IPS-18a (cell line): ENCODE measurements around the gene SCN5A.

Experiments used
- H3K27ac ChIP-seq: one replicate; pipeline ENCODE4 v1.5.1; 2013; ENCODE audit warnings: low read length
- H3K27me3 ChIP-seq: one replicate; pipeline ENCODE4 v1.6.1; 2013; ENCODE audit warnings: mild to moderate bottlenecking, low read length; ENCODE audit not compliant: control insufficient read depth, insufficient read depth
- H3K36me3 ChIP-seq: one replicate; pipeline ENCODE4 v1.6.1; 2013; ENCODE audit warnings: low read depth, low read length; ENCODE audit not compliant: control insufficient read depth
- H3K4me1 ChIP-seq: one replicate; pipeline ENCODE4 v1.6.1; 2013; ENCODE audit warnings: low read depth, low read length; ENCODE audit not compliant: control insufficient read depth
- H3K4me3 ChIP-seq: one replicate; pipeline ENCODE4 v1.5.1; 2013; ENCODE audit warnings: low read length
- H3K9ac ChIP-seq: one replicate; pipeline ENCODE4 v1.6.1; 2013; ENCODE audit warnings: mild to moderate bottlenecking, low read length, moderate library complexity
- H3K9me3 ChIP-seq: one replicate; pipeline ENCODE4 v1.6.1; 2013; ENCODE audit warnings: low read depth, low read length; ENCODE audit not compliant: control insufficient read depth

The SCN5A gene

GRCh38 chr3:38553071-38553470, 96.4 kb downstream of the SCN5A start:
- H3K4me1 ChIP-seq: no peaks in the 10 kb centered on the region
- no peaks in the 10 kb centered on the region for H3K9me3 ChIP-seq
- no peak overlapping the region for H3K9ac ChIP-seq
- no peaks in the 10 kb centered on the region for H3K36me3 ChIP-seq
- H3K4me3 ChIP-seq: no peak overlapping the region
- no peak overlapping the region for H3K27ac ChIP-seq
- no peaks in the 10 kb centered on the region for H3K27me3 ChIP-seq

GRCh38 chr3:38552364-38552763, 97.1 kb downstream of the SCN5A start:
- no peaks in the 10 kb centered on the region for H3K9me3 ChIP-seq
- H3K4me1 ChIP-seq: no peaks in the 10 kb centered on the region
- H3K27ac ChIP-seq: no peak overlapping the region
- H3K36me3 ChIP-seq: no peaks in the 10 kb centered on the region
- H3K27me3 ChIP-seq: no peaks in the 10 kb centered on the region
- no peak overlapping the region for H3K9ac ChIP-seq
- H3K4me3 ChIP-seq: no peak overlapping the region

GRCh38 chr3:38551026-38551832, 98.3 kb downstream of the SCN5A start:
- Histone ChIP-seq H3K36me3 (no peaks in the 10 kb centered on the region), H3K4me1 (no peaks in the 10 kb centered on the region), H3K4me3 (no peak overlapping the region), H3K27me3 (no peaks in the 10 kb centered on the region), H3K27ac (no peak overlapping the region), H3K9me3 (no peaks in the 10 kb centered on the region), H3K9ac (no peak overlapping the region)

- H3K9me3 ChIP-seq: no peaks in the 10 kb centered on the region
- H3K27me3 ChIP-seq: no peaks in the 10 kb centered on the region
- no peaks in the 10 kb centered on the region for H3K36me3 ChIP-seq
- H3K4me3 ChIP-seq: no peak overlapping the region
- H3K9ac ChIP-seq: no peak overlapping the region
- no peaks in the 10 kb centered on the region for H3K4me1 ChIP-seq
- H3K27ac ChIP-seq: no peak overlapping the region
Measured at GRCh38 chr3:38549957-38550840, 99.3 kb downstream of the SCN5A start.

GRCh38 chr3:38549486-38549885, 100.0 kb downstream of the SCN5A start:
- Histone ChIP-seq H3K27me3 (no peaks in the 10 kb centered on the region), H3K27ac (no peak overlapping the region), H3K36me3 (no peaks in the 10 kb centered on the region), H3K9me3 (no peaks in the 10 kb centered on the region), H3K4me1 (no peaks in the 10 kb centered on the region), H3K4me3 (no peak overlapping the region), H3K9ac (no peak overlapping the region)

- H3K36me3 ChIP-seq: no peaks in the 10 kb centered on the region
- no peaks in the 10 kb centered on the region for H3K9me3 ChIP-seq
- H3K27me3 ChIP-seq: no peaks in the 10 kb centered on the region
- H3K4me1 ChIP-seq: no peaks in the 10 kb centered on the region
- no peak overlapping the region for H3K9ac ChIP-seq
- no peak overlapping the region for H3K4me3 ChIP-seq
- H3K27ac ChIP-seq: no peak overlapping the region
Measured at GRCh38 chr3:38549082-38549481, 100.4 kb downstream of the SCN5A start.

GRCh38 chr3:38548154-38548931, 101.1 kb downstream of the SCN5A start:
- Histone ChIP-seq H3K9ac (no peak overlapping the region), H3K27ac (no peak overlapping the region), H3K27me3 (no peaks in the 10 kb centered on the region), H3K4me1 (no peaks in the 10 kb centered on the region), H3K9me3 (no peaks in the 10 kb centered on the region), H3K36me3 (no peaks in the 10 kb centered on the region), H3K4me3 (no peak overlapping the region)

GRCh38 chr3:38545983-38546382, 103.5 kb downstream of the SCN5A start:
- Histone ChIP-seq H3K4me3 (no peak overlapping the region), H3K27ac (no peak overlapping the region), H3K9me3 (no peaks in the 10 kb centered on the region), H3K9ac (no peak overlapping the region), H3K4me1 (no peaks in the 10 kb centered on the region), H3K27me3 (no peaks in the 10 kb centered on the region), H3K36me3 (no peaks in the 10 kb centered on the region)

- Histone ChIP-seq H3K27me3 (no peaks in the 10 kb centered on the region), H3K9me3 (no peaks in the 10 kb centered on the region), H3K27ac (no peak overlapping the region), H3K36me3 (no peaks in the 10 kb centered on the region), H3K4me3 (no peak overlapping the region), H3K4me1 (no peaks in the 10 kb centered on the region), H3K9ac (no peak overlapping the region)
Measured at GRCh38 chr3:38545550-38545949, 103.9 kb downstream of the SCN5A start.

GRCh38 chr3:38544926-38545325, 104.6 kb downstream of the SCN5A start:
- H3K4me3 ChIP-seq: no peak overlapping the region
- no peak overlapping the region for H3K9ac ChIP-seq
- H3K27me3 ChIP-seq: no peaks in the 10 kb centered on the region
- no peak overlapping the region for H3K27ac ChIP-seq
- no peaks in the 10 kb centered on the region for H3K9me3 ChIP-seq
- H3K36me3 ChIP-seq: no peaks in the 10 kb centered on the region
- H3K4me1 ChIP-seq: no peaks in the 10 kb centered on the region

GRCh38 chr3:38543586-38543985, 105.9 kb downstream of the SCN5A start:
- no peaks in the 10 kb centered on the region for H3K36me3 ChIP-seq
- no peak overlapping the region for H3K27ac ChIP-seq
- H3K4me3 ChIP-seq: no peak overlapping the region
- no peak overlapping the region for H3K9ac ChIP-seq
- no peaks in the 10 kb centered on the region for H3K27me3 ChIP-seq
- H3K4me1 ChIP-seq: no peaks in the 10 kb centered on the region
- H3K9me3 ChIP-seq: no peaks in the 10 kb centered on the region
